AG04450 (cell line): ENCODE results near the gene RNF17. TPM values are rescaled to one million over a fixed set of nuclear protein-coding genes. Genes with fewer than 3 reads are reported as not detected.
A peak's percentile ranks its signal among the peaks of the same experiment; 100 is the strongest.

Source experiments
- CTCF ChIA-PET: fragments of 300-600, 350-600 bp; formaldehyde crosslinking; extraction: SDS; loops from one replicate; lab custom pipeline; 2022; ENCODE audit warnings: antibody characterized with exemption, inconsistent platforms; lab: Charles Lee
- POLR2A ChIA-PET: fragments of 350-600 bp; formaldehyde crosslinking; extraction: SDS; loops from one replicate; lab custom pipeline; 2021; ENCODE audit warnings: antibody characterized with exemption, inconsistent platforms; lab: Yijun Ruan, JAX
- DNase-seq: peaks from one replicate; pipeline ENCODE4 v3.0.0-alpha.2; 2011; ENCODE audit warnings: low read depth, low spot score
- H3K27ac ChIP-seq: one replicate; pipeline ENCODE4 v1.5.1; 2012; ENCODE audit warnings: low read depth, low read length, control low read depth
- H3K27me3 ChIP-seq: one replicate; pipeline ENCODE4 v1.6.0; 2012; ENCODE audit warnings: low read length; ENCODE audit not compliant: control insufficient read depth, insufficient read depth
- H3K4me3 ChIP-seq: 2 replicates; pipeline ENCODE4 v1.5.1; 2011; ENCODE audit warnings: mild to moderate bottlenecking, low read depth, low read length, control low read depth
- H3K9me3 ChIP-seq: 2 replicates; pipeline ENCODE4 v1.5.1; 2012; ENCODE audit warnings: low read length; ENCODE audit not compliant: control insufficient read depth, insufficient read depth
- CTCF ChIP-seq: IDR thresholded peaks from 2 replicates; pipeline ENCODE4 v1.5.1; 2011; ENCODE audit warnings: low read depth, low read length, control low read depth, inconsistent platforms
- polyA plus RNA-seq: library from polyadenylated mRNA; depleted of rRNA; stranded (reverse); fragments of >200 nt; gene quantifications from 2 replicates; pipeline ENCODE4 v1.2.3, GENCODE V29; 2011

Gene RNF17
- polyA plus RNA-seq, 1 experiment, result 0.05 TPM

GRCh38 chr13:24916464-24916863, 152.5 kb downstream of the RNF17 start:
- ChIA-PET CTCF (no interaction called here), POLR2A (no interaction called here)
- H3K27ac ChIP-seq, result no peak overlapping the region
- H3K27me3 ChIP-seq, result no peaks in the 10 kb centered on the region
- no peak for DNase-seq
- no peak overlapping the region for H3K4me3 ChIP-seq
- TF ChIP-seq CTCF, result no peak
- no peaks in the 10 kb centered on the region for H3K9me3 ChIP-seq

GRCh38 chr13:24921003-24921402, 157.0 kb downstream of the RNF17 start:
- POLR2A ChIA-PET, result no interaction called here
- CTCF ChIA-PET, result no interaction called here
- Histone ChIP-seq H3K9me3 (no peaks in the 10 kb centered on the region; the same call in 1 of the 2 replicates), H3K27me3 (no peaks in the 10 kb centered on the region), H3K4me3 (no peak overlapping the region), H3K27ac (no peak overlapping the region)
- no peak for TF ChIP-seq CTCF
- no peak for DNase-seq

GRCh38 chr13:24921881-24922280, 157.9 kb downstream of the RNF17 start:
- CTCF ChIA-PET, result no interaction called here
- TF ChIP-seq CTCF, result no peak
- H3K4me3 ChIP-seq, result peak overlapping the region; percentile 87
- no peaks in the 10 kb centered on the region for H3K27me3 ChIP-seq
- POLR2A ChIA-PET, result no interaction called here
- no peak for DNase-seq
- H3K9me3 ChIP-seq, result no peaks in the 10 kb centered on the region; the same call in 1 of the 2 replicates
- H3K27ac ChIP-seq, result peak overlapping the region; percentile 61

- DNase-seq, result no peak
Measured at GRCh38 chr13:24922387-24922744, 158.4 kb downstream of the RNF17 start.

More at GRCh38 chr13:24922387-24922744, 158.4 kb downstream of the RNF17 start:
- TF ChIP-seq CTCF, result no peak
- Histone ChIP-seq H3K4me3 (peak overlapping the region; percentile 87), H3K27me3 (no peaks in the 10 kb centered on the region), H3K27ac (peak overlapping the region; percentile 61), H3K9me3 (no peaks in the 10 kb centered on the region; the same call in 1 of the 2 replicates)
- ChIA-PET POLR2A (no interaction called here), CTCF (interaction anchor here (0.9 kb wide), 1 partner anchor 11 kb away, joined by 3 read pairs; no protein-coding TSS in a partner anchor)
